Measurements from ENCODE around the gene CLN5. TPM values are rescaled to one million over a fixed set of nuclear protein-coding genes. Genes with fewer than 3 reads are reported as not detected.

CLN5 gene
- total and polyA plus RNA-seq, 12 donors = 16.7 to 46.9 (median 37.1) TPM

- 42 to 64% (median 57%) methylated on average over 6 of the region's 6 CpGs for WGBS, 4 donors
- intact Hi-C loops (cut with DNase I) = no loop called here
Measured at GRCh38 chr13:76982061-76982460, 9.8 kb upstream of the CLN5 start.

GRCh38 chr13:76983676-76984075 lies 8.2 kb upstream of the CLN5 start:
- intact Hi-C loops (cut with DNase I) = no loop called here
- Histone ChIP-seq H3K9me3 (replicated peaks in 1 of 3) (no peaks in the 10 kb centered on the region), H3K4me3 (no peak overlapping the region), H3K4me1 (replicated peaks in 1 of 2) (peaks cover 0 to 8% of the 10 kb centered on the region in 2 donors), H3K36me3 (replicated peaks in 1 of 2) (no peaks in the 10 kb centered on the region), H3K27ac (no peak overlapping the region), H3K27me3 (no peaks in the 10 kb centered on the region)
- TF ChIP-seq POLR2A (IDR thresholded peaks at IDR 0.05) (no peak), CTCF (IDR thresholded peaks at IDR 0.05) (no peak)
- 70 to 81% (median 71%) methylated on average over 5 of the region's 5 CpGs for WGBS, 4 donors
- no peak for DNase-seq

More at GRCh38 chr13:76982061-76982460, 9.8 kb upstream of the CLN5 start:
- no peak for DNase-seq
- Histone ChIP-seq H3K27me3 (no peaks in the 10 kb centered on the region), H3K36me3 (replicated peaks in 1 of 2) (no peaks in the 10 kb centered on the region), H3K27ac (no peak overlapping the region), H3K9me3 (replicated peaks in 1 of 3) (no peaks in the 10 kb centered on the region), H3K4me3 (no peak overlapping the region), H3K4me1 (replicated peaks in 1 of 2) (peaks cover 0 to 8% of the 10 kb centered on the region in 2 donors)
- TF ChIP-seq CTCF (IDR thresholded peaks at IDR 0.05) (no peak), POLR2A (IDR thresholded peaks at IDR 0.05) (no peak)

- DNase-seq = peak in 3 of 7 donors; percentile 28 to 70 (median 32)
- peaks cover 0 to 16% of the 10 kb centered on the region in 2 donors for H3K4me1 ChIP-seq (replicated peaks in 1 of 2)
- H3K36me3 ChIP-seq (replicated peaks in 1 of 2) = no peaks in the 10 kb centered on the region
- no peaks in the 10 kb centered on the region for H3K9me3 ChIP-seq (replicated peaks in 1 of 3)
- intact Hi-C loops (cut with DNase I) = no loop called here
- TF ChIP-seq POLR2A (IDR thresholded peaks at IDR 0.05) (no peak), CTCF (IDR thresholded peaks at IDR 0.05) (no peak)
- H3K27me3 ChIP-seq = no peaks in the 10 kb centered on the region
- 30 to 45% (median 39%) methylated on average over 14 to 15 of the region's 15 CpGs for WGBS, 4 donors
- H3K27ac ChIP-seq = peak overlapping the region in 4 of 5 donors; percentile 84 to 99 (median 95)
- peak overlapping the region; percentile 38 to 90 (median 66) for H3K4me3 ChIP-seq
Measured at GRCh38 chr13:76991432-76991795, 467 bp upstream of the CLN5 start.

- WGBS, 4 donors = 0 to 4% (median 1%) methylated on average over 20 of the region's 20 CpGs
- Histone ChIP-seq H3K4me3 (peak overlapping the region; percentile 62 to 90 (median 76)), H3K36me3 (replicated peaks in 1 of 2) (no peaks in the 10 kb centered on the region), H3K27ac (peak overlapping the region; percentile 59 to 99 (median 93)), H3K4me1 (replicated peaks in 1 of 2) (peaks cover 0 to 16% of the 10 kb centered on the region in 2 donors), H3K27me3 (no peaks in the 10 kb centered on the region), H3K9me3 (replicated peaks in 1 of 3) (no peaks in the 10 kb centered on the region)
- no peak for TF ChIP-seq CTCF (IDR thresholded peaks at IDR 0.05)
- no peak for TF ChIP-seq POLR2A (IDR thresholded peaks at IDR 0.05)
- intact Hi-C loops (cut with DNase I) = no loop called here
- DNase-seq = peak; percentile 30 to 71 (median 44)
Measured at GRCh38 chr13:76992548-76993001, 694 bp downstream of the CLN5 start.

All from adrenal gland (tissue), 12 donors.